ENCODE results near the gene HOXD3. TPM values are rescaled to one million over a fixed set of nuclear protein-coding genes. Genes with fewer than 3 reads are reported as not detected.

HOXD3 gene
- total RNA-seq, 4 donors from 2014 or later = 1.8 to 2.7 (median 2.2) TPM

DNA sequence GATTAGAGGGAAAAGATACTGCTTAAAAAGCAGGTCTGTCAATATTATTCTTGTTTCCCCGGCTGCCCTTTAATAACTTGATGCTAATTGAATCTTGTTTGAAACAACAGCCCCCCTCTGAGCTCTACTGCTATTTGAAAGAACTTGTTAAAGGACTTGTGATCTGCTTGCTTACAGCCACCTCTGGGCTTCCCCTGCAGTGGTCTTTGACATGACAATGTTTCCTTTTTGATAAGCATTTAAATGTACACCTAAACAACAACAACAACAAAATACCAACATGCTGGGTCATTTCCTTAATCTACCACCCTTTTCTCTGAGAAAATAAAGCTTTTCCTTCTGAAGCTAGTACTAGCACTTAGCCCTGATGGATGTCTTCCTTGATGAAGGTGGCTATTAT is 35.2 kb downstream of the HOXD3 start:
- Histone ChIP-seq H3K27me3 (peaks cover 99% of the 10 kb centered on the region), H3K27ac (no peak overlapping the region), H3K36me3 (no peaks in the 10 kb centered on the region), H3K4me3 (no peak overlapping the region), H3K9me3 (no peaks in the 10 kb centered on the region), H3K4me1 (peaks cover 0 to 30% (median 13%) of the 10 kb centered on the region in 3 donors)
- no peak for ATAC-seq
- WGBS, 2 donors (ENCODE audit: low coverage in 1 of 2) = 0 to 21% methylated on average over 1 of the region's 1 CpG
- TF ChIP-seq, protein P1, sequence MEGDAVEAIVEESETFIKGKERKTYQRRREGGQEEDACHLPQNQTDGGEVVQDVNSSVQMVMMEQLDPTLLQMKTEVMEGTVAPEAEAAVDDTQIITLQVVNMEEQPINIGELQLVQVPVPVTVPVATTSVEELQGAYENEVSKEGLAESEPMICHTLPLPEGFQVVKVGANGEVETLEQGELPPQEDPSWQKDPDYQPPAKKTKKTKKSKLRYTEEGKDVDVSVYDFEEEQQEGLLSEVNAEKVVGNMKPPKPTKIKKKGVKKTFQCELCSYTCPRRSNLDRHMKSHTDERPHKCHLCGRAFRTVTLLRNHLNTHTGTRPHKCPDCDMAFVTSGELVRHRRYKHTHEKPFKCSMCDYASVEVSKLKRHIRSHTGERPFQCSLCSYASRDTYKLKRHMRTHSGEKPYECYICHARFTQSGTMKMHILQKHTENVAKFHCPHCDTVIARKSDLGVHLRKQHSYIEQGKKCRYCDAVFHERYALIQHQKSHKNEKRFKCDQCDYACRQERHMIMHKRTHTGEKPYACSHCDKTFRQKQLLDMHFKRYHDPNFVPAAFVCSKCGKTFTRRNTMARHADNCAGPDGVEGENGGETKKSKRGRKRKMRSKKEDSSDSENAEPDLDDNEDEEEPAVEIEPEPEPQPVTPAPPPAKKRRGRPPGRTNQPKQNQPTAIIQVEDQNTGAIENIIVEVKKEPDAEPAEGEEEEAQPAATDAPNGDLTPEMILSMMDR (IDR thresholded peaks at IDR 0.05) = no peak
- TF ChIP-seq EP300 (IDR thresholded peaks at IDR 0.05) (no peak), POLR2A (IDR thresholded peaks at IDR 0.05) (no peak), POLR2AphosphoS5 (IDR thresholded peaks at IDR 0.05) (no peak)

DNA sequence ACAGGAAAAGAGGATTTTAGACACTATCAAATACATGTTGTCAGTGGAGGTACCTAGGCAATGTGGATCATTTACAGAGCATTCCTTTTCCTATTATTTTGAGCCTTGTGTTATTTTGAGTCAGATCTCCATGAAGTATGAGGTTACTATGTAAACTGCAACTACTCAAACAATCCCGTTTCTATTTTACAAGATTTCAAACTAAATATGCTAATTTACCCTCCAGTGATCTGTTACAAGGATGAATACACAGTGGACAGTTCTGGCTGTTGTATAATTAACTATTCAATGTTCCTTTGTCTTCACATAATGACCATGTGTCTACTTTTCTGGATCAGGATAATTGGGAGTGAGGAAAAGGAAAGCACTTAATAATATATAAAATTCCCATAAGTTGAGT is 35.9 kb downstream of the HOXD3 start:
- TF ChIP-seq EP300 (IDR thresholded peaks at IDR 0.05) = no peak
- no peak for TF ChIP-seq POLR2A (IDR thresholded peaks at IDR 0.05)
- TF ChIP-seq, protein P1 (IDR thresholded peaks at IDR 0.05) = no peak
- no peak for TF ChIP-seq POLR2AphosphoS5 (IDR thresholded peaks at IDR 0.05)

DNA sequence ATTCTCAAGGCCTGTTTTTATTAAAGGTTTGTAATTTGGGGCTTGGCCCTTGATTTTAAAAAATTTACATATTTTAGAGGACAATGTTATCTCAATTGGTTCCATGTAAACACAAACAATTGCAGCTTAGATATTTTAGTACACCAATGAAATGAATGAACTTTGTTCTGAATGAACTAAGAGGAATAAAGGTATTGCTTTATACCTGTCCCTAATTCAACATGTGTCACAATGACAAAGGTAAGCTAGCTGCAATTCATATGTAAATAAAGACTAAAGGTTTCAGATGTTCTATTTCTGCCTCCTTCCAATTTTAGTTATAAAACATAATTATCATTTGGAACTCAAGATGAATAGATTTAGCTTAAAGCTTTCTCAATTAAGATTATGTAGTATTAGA is 42.8 kb downstream of the HOXD3 start:
- peaks cover 88% of the 10 kb centered on the region for H3K27me3 ChIP-seq
- H3K4me1 ChIP-seq = no peaks in the 10 kb centered on the region
- ATAC-seq = no peak
- no peaks in the 10 kb centered on the region for H3K36me3 ChIP-seq
- no peak overlapping the region for H3K4me3 ChIP-seq
- H3K9me3 ChIP-seq = peaks cover 0 to 13% (median 0%) of the 10 kb centered on the region in 3 donors
- TF ChIP-seq EP300 (IDR thresholded peaks at IDR 0.05) (no peak), POLR2A (IDR thresholded peaks at IDR 0.05) (no peak), POLR2AphosphoS5 (IDR thresholded peaks at IDR 0.05) (no peak)
- TF ChIP-seq, protein P1 (IDR thresholded peaks at IDR 0.05) = no peak
- no peak overlapping the region for H3K27ac ChIP-seq

More for the DNA sequence above, 35.9 kb downstream of the HOXD3 start:
- Histone ChIP-seq H3K27ac (no peak overlapping the region), H3K4me1 (peaks cover 0 to 23% (median 13%) of the 10 kb centered on the region in 3 donors), H3K27me3 (peaks cover 98% of the 10 kb centered on the region), H3K36me3 (no peaks in the 10 kb centered on the region), H3K4me3 (no peak overlapping the region), H3K9me3 (no peaks in the 10 kb centered on the region)
- WGBS, 2 donors (ENCODE audit: low coverage in 1 of 2) = 9 to 17% methylated on average over 1 of the region's 1 CpG
- ATAC-seq = no peak

DNA sequence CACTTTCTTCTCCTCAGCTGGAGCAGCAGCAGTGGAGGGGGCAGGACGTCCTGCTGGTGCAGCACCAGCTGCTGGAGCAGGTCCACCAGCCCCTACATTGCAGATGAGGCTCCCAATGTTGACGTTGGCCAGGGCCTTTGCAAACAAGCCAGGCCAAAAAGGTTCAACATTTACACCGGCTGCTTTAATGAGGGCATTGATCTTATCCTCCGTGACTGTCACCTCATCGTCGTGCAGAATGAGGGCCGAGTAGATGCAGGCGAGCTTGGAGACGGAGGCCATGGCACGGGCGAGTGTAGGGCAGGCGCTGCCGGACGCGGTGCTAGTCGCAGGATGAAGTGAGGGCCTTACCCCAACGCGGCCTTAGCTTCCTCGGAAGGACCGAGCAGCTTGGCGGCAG is 43.9 kb downstream of the HOXD3 start:
- Histone ChIP-seq H3K4me3 (no peak overlapping the region), H3K27me3 (peaks cover 86% of the 10 kb centered on the region), H3K27ac (no peak overlapping the region), H3K36me3 (no peaks in the 10 kb centered on the region), H3K9me3 (peaks cover 0 to 16% (median 0%) of the 10 kb centered on the region in 3 donors), H3K4me1 (no peaks in the 10 kb centered on the region)
- ATAC-seq = no peak
- TF ChIP-seq EP300 (IDR thresholded peaks at IDR 0.05) (no peak), POLR2AphosphoS5 (IDR thresholded peaks at IDR 0.05) (no peak), POLR2A (IDR thresholded peaks at IDR 0.05) (no peak)
- TF ChIP-seq, protein P1 (IDR thresholded peaks at IDR 0.05) = no peak
- 78 to 84% methylated on average over 8 to 10 of the region's 21 CpGs for WGBS, 2 donors (ENCODE audit: low coverage in 1 of 2)

DNA sequence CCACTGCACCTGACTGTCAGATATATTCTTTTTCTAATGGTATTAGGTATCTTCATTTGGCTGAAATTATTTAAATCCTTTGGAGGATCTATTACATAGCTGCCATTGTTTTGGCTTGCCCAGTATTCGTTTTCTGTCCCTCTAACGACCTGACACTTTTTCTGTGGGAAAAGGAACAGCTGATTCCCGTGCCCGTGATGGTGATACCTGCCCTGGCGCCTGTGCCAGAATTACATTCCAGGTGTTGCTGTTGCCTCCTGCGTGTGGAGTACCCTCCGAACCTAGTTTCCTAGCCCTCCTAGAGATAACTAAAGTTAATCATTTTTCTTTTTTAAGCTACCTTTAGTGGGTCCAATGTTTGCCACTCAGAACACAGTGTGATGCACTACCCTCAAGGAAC is 45.4 kb downstream of the HOXD3 start:
- Histone ChIP-seq H3K9me3 (peaks cover 0 to 16% (median 0%) of the 10 kb centered on the region in 3 donors), H3K27ac (no peak overlapping the region), H3K4me1 (no peaks in the 10 kb centered on the region), H3K27me3 (peaks cover 71% of the 10 kb centered on the region), H3K36me3 (no peaks in the 10 kb centered on the region), H3K4me3 (no peak overlapping the region)
- 84 to 90% methylated on average over 6 to 7 of the region's 7 CpGs for WGBS, 2 donors (ENCODE audit: low coverage in 1 of 2)
- TF ChIP-seq POLR2AphosphoS5 (IDR thresholded peaks at IDR 0.05) = no peak
- no peak for TF ChIP-seq EP300 (IDR thresholded peaks at IDR 0.05)
- TF ChIP-seq POLR2A (IDR thresholded peaks at IDR 0.05) = no peak
- TF ChIP-seq, protein P1 (IDR thresholded peaks at IDR 0.05) = no peak
- ATAC-seq = no peak

Data from gastroesophageal sphincter (tissue), 4 donors.